K562 (cell line): ENCODE data around the gene FAF2.

Source experiments
- CEBPZ ChIP-seq: fragments of 150-350 bp; IDR thresholded peaks from 2 replicates; pipeline ENCODE4 v1.6.1; 2014; ENCODE audit warnings: low read depth, mild to moderate bottlenecking, low read length, borderline replicate concordance
- CTCF ChIP-seq, 3 experiments: IDR thresholded peaks in 2 of 3; conservative IDR thresholded peaks in 1 of 3; 2 replicates each; pipeline ENCODE4 v1.5.1; 2011 to 2012; ENCODE audit warnings: low read length in 3 of 3, mild to moderate bottlenecking in 3 of 3, control low read depth in 2 of 3, improper control_type of control experiment in 1 of 3, inconsistent platforms in 1 of 3, low read depth in 1 of 3, mixed read lengths in 1 of 3, moderate library complexity in 1 of 3; ENCODE audit not compliant: insufficient read depth in 2 of 3
- HSF4 ChIP-seq: fragments of 250-450 bp; sonication (Bioruptor Pico); IDR thresholded peaks from 2 replicates; pipeline ENCODE4 v2.1.2; 2022; ENCODE audit warnings: mild to moderate bottlenecking, moderate library complexity, borderline replicate concordance
- L3MBTL2 ChIP-seq: fragments of 450-650 bp; IDR thresholded peaks from 2 replicates; pipeline ENCODE4 v1.6.1; 2016; ENCODE audit warnings: mild to moderate bottlenecking, moderate library complexity
- NFE2L1 ChIP-seq: fragments of 450-650 bp; IDR thresholded peaks from 2 replicates; pipeline ENCODE4 v1.6.1; 2016; ENCODE audit warnings: missing genetic modification characterization, low read depth, mild to moderate bottlenecking, missing compliant biosample characterization, moderate library complexity, borderline replicate concordance
- PHF8 ChIP-seq: fragments of 200-600 bp; sonication (generic); IDR thresholded peaks from 2 replicates; pipeline ENCODE4 v1.6.1; 2012; ENCODE audit warnings: mixed run types, mild to moderate bottlenecking, inconsistent platforms, low read length, moderate library complexity, borderline replicate concordance
- POLR2AphosphoS5 ChIP-seq: IDR thresholded peaks from 2 replicates; pipeline ENCODE4 v1.6.1; 2011; ENCODE audit warnings: mild to moderate bottlenecking, low read depth, low read length, moderate library complexity; ENCODE audit not compliant: control insufficient read depth, insufficient read depth
- POU5F1 ChIP-seq: fragments of 150-350 bp; IDR thresholded peaks from 2 replicates; pipeline ENCODE4 v1.6.1; 2014; ENCODE audit warnings: borderline replicate concordance, low read length, low read depth, mild to moderate bottlenecking; ENCODE audit not compliant: partially characterized antibody
- SRSF7 ChIP-seq: fragments of 200-400 bp; formaldehyde crosslinking; optimal IDR thresholded peaks from 2 replicates; pipeline ENCODE3; 2017; ENCODE audit warnings: mild to moderate bottlenecking, low read depth, low read length
- THAP7 ChIP-seq: fragments of 250-450 bp; sonication (Bioruptor Pico); IDR thresholded peaks from 2 replicates; pipeline ENCODE4 v1.5.0; 2021
- ZBED1 ChIP-seq: IDR thresholded peaks from 2 replicates; pipeline ENCODE4 v1.6.1; 2014
- ZKSCAN1 ChIP-seq: fragments of 150-350 bp; IDR thresholded peaks from 2 replicates; pipeline ENCODE4 v1.6.1; 2016; ENCODE audit warnings: low read depth, low read length
- ZNF143 ChIP-seq: sonication (generic); formaldehyde crosslinking; IDR thresholded peaks from 2 replicates; pipeline ENCODE4 v1.9.0; 2022; ENCODE audit warnings: mild to moderate bottlenecking, missing genetic modification reagents
- ZNF175 ChIP-seq: fragments of 200-800 bp; sonication (Bioruptor generic); IDR thresholded peaks from 2 replicates; pipeline ENCODE4 v1.6.1; 2016; ENCODE audit warnings: low read depth, mild to moderate bottlenecking, missing genetic modification characterization, missing compliant biosample characterization

GRCh38 chr5:176547802-176548201 lies 99.6 kb downstream of the FAF2 start:
- no peak for TF ChIP-seq ZBED1
- no peak for TF ChIP-seq SRSF7
- no peak for TF ChIP-seq CEBPZ
- no peak for TF ChIP-seq POU5F1
- no peak for TF ChIP-seq HSF4 (CRISPR knock-in tag)
- no peak for TF ChIP-seq NFE2L1 (tag)
- no peak for TF ChIP-seq ZKSCAN1
- no peak for TF ChIP-seq L3MBTL2
- TF ChIP-seq ZNF175: no peak
- no peak for TF ChIP-seq THAP7
- no peak for TF ChIP-seq ZNF143 (CRISPR knock-in tag)
- no peak for TF ChIP-seq PHF8
- TF ChIP-seq CTCF (IDR thresholded peaks at IDR 0.05 in 2 of 3, conservative IDR thresholded peaks at IDR 0.05 in 1 of 3; ENCODE audit: insufficient read depth in 2 of 3, low read depth in 1 of 3, low read length in 3 of 3): no peak
- TF ChIP-seq POLR2AphosphoS5: no peak
